Endothelial cell of umbilical vein (primary cell): ENCODE results near the gene PDE7B.

ENCODE experiments used
- CTCF ChIP-seq, 2 donors: IDR thresholded peaks; 1 replicate in 1 of 2; 2 replicates in 1 of 2; pipeline ENCODE4 v1.5.1; 2011; ENCODE audit warnings: low read length in 2 of 2, mild to moderate bottlenecking in 2 of 2, moderate library complexity in 2 of 2, control low read depth in 1 of 2, inconsistent platforms in 1 of 2, low read depth in 1 of 2; ENCODE audit not compliant: insufficient read depth in 1 of 2; ENCODE audit errors: extremely low read depth in 1 of 2
- EZH2 ChIP-seq: IDR thresholded peaks from 2 replicates; pipeline ENCODE4 v1.6.1; 2012; ENCODE audit warnings: borderline replicate concordance, low read depth, mild to moderate bottlenecking, moderate library complexity, low read length, inconsistent platforms; ENCODE audit not compliant: severe bottlenecking
- GATA2 ChIP-seq: IDR thresholded peaks from 2 replicates; pipeline ENCODE4 v1.7.0; 2011; ENCODE audit warnings: low read depth, mild to moderate bottlenecking, moderate library complexity, mixed read lengths, low read length; ENCODE audit not compliant: insufficient read length, insufficient read depth
- MYC ChIP-seq: IDR thresholded peaks from one replicate; pipeline ENCODE4 v1.6.1; 2011; ENCODE audit warnings: mild to moderate bottlenecking, low read depth, low read length
- POLR2A ChIP-seq: IDR thresholded peaks from 2 replicates; pipeline ENCODE4 v1.6.1; 2012; ENCODE audit warnings: low read depth, mild to moderate bottlenecking, control low read depth, low read length
- POLR2AphosphoS5 ChIP-seq: IDR thresholded peaks from 2 replicates; pipeline ENCODE4 v1.6.1; 2012; ENCODE audit warnings: low read depth, mild to moderate bottlenecking, control low read depth, low read length, moderate library complexity; ENCODE audit not compliant: insufficient read depth
- TF ChIP-seq, protein P1 (sequence below): IDR thresholded peaks from 2 replicates; pipeline ENCODE4 v1.6.1; 2011; ENCODE audit not compliant: insufficient read depth, insufficient read length

- TF ChIP-seq CTCF (IDR thresholded peaks at IDR 0.05; ENCODE audit: extremely low read depth in 1 of 2, insufficient read depth in 1 of 2, low read depth in 1 of 2, low read length in 2 of 2) (no peak), POLR2A (no peak), EZH2 (no peak), POLR2AphosphoS5 (no peak), MYC (no peak), GATA2 (no peak)
- TF ChIP-seq, protein P1, sequence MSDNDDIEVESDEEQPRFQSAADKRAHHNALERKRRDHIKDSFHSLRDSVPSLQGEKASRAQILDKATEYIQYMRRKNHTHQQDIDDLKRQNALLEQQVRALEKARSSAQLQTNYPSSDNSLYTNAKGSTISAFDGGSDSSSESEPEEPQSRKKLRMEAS, result no peak
Observed at GRCh38 chr6:135974426-135974825, 122.9 kb downstream of the PDE7B start.
